Cardiac fibroblast (primary cell): ENCODE results near the gene SHCBP1.

ENCODE experiments used
- DNase-seq, 2 donors: peaks; one replicate each; pipeline versions ENCODE4 v3.0.0 to v3.0.0-alpha.2; 2010; ENCODE audit warnings: low read depth in 2 of 2
- H3K4me3 ChIP-seq, 2 donors: replicated peaks in 1 of 2; 1 replicate in 1 of 2; 2 replicates in 1 of 2; pipeline ENCODE4 v1.5.1; 2011; ENCODE audit warnings: low read depth in 2 of 2, low read length in 2 of 2, mild to moderate bottlenecking in 2 of 2, moderate library complexity in 1 of 2
- CTCF ChIP-seq: IDR thresholded peaks from one replicate; pipeline ENCODE4 v1.5.1; 2011; ENCODE audit warnings: low read depth, mild to moderate bottlenecking, low read length, inconsistent platforms

The SHCBP1 gene

GRCh38 chr16:46573834-46574159 lies 47.4 kb downstream of the SHCBP1 start:
- TF ChIP-seq CTCF = no peak
- H3K4me3 ChIP-seq = no peak overlapping the region
- no peak for DNase-seq

GRCh38 chr16:46573008-46573833 lies 48.0 kb downstream of the SHCBP1 start:
- no peak overlapping the region for H3K4me3 ChIP-seq
- TF ChIP-seq CTCF = no peak
- peak; percentile 5 to 51 for DNase-seq

- no peak for DNase-seq
- H3K4me3 ChIP-seq = no peak overlapping the region
- no peak for TF ChIP-seq CTCF
These were observed 51.9 kb downstream of the SHCBP1 start for GRCh38 chr16:46569231-46569735.

- no peak for DNase-seq
- no peak for TF ChIP-seq CTCF
- no peak overlapping the region for H3K4me3 ChIP-seq
These were observed 52.5 kb downstream of the SHCBP1 start for GRCh38 chr16:46568472-46569230.

- no peak for DNase-seq
- H3K4me3 ChIP-seq = no peak overlapping the region
- TF ChIP-seq CTCF = no peak
These were observed 58.2 kb downstream of the SHCBP1 start for GRCh38 chr16:46562979-46563378.

- no peak overlapping the region for H3K4me3 ChIP-seq
- no peak for DNase-seq
- TF ChIP-seq CTCF = no peak
These were observed 63.2 kb downstream of the SHCBP1 start for GRCh38 chr16:46558018-46558417.
